ENCODE results near the gene KCNH1. TPM values are rescaled to one million over a fixed set of nuclear protein-coding genes. Genes with fewer than 3 reads are reported as not detected.

The KCNH1 gene
- total and polyA plus RNA-seq, 7 donors: 0.10 to 0.22 (median 0.17) TPM

DNA sequence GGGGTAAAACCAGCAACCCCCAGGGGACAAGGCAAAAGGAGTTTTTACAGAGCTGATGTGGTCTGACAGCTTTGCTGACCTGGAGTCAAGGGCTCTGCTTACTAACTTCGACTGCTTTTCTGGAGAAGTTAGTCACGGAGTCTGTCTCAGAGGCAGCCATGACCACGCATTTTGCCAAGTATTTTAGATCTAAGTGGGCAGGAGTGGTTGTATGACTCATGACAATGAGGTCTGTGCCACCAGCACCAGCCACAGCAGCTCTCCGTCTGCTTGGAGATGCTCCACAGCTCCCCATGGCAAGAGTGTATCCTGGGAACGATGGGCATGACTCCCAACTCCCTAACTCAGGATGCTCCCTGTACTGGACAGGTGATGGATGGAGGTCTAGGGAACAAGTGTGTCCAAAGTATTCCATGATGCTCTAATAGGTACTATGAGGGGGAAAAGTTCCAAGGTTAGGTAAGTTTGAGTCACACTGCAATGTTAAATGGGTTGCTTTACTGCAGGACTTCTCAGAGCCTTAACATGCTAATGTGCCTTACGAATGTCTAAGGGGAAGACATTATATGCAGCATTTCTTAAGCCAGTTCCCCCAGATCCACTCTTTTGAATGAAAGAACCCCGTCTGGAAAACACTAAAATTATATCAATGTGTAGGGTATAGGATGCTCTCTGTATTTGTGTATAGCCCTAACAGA lies 446.2 kb downstream of the KCNH1 start:
- ATAC-seq (no peak), DNase-seq (no peak)
- no peaks in the 10 kb centered on the region for H3K27me3 ChIP-seq (ENCODE audit: insufficient read depth in 3 of 3, low read length in 2 of 3)
- TF ChIP-seq, protein P1, sequence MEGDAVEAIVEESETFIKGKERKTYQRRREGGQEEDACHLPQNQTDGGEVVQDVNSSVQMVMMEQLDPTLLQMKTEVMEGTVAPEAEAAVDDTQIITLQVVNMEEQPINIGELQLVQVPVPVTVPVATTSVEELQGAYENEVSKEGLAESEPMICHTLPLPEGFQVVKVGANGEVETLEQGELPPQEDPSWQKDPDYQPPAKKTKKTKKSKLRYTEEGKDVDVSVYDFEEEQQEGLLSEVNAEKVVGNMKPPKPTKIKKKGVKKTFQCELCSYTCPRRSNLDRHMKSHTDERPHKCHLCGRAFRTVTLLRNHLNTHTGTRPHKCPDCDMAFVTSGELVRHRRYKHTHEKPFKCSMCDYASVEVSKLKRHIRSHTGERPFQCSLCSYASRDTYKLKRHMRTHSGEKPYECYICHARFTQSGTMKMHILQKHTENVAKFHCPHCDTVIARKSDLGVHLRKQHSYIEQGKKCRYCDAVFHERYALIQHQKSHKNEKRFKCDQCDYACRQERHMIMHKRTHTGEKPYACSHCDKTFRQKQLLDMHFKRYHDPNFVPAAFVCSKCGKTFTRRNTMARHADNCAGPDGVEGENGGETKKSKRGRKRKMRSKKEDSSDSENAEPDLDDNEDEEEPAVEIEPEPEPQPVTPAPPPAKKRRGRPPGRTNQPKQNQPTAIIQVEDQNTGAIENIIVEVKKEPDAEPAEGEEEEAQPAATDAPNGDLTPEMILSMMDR (IDR thresholded peaks at IDR 0.05): no peak
- intact Hi-C loops (cut with DNase I): no loop called here
- no peaks in the 10 kb centered on the region for H3K36me3 ChIP-seq (ENCODE audit: insufficient read depth in 1 of 2, low read depth in 1 of 2)
- WGBS, 3 donors: 47 to 62% (median 52%) methylated on average over 7 of the region's 7 CpGs
- H3K9me3 ChIP-seq: no peaks in the 10 kb centered on the region
- H3K4me3 ChIP-seq: no peak overlapping the region
- no peak overlapping the region for H3K27ac ChIP-seq
- H3K4me1 ChIP-seq: no peaks in the 10 kb centered on the region

DNA sequence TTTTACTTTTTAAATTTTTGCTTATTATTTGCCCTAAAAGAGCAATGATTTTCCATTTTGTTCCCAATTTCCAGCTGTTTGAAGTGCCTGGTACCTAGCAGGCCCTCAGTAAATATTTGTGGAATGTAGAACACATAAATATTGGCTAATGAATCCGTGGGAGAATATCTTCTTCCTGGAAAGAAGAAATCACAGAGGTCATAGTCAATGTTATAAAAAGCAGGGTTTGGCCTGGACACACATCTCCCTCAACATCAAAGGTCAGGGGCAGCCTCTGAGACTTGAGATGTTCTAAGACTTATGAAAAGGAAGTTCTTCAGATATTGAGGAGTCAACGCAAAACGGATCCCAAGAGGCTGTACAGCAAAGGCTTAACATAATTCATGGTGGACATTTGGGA lies 447.1 kb downstream of the KCNH1 start:
- ATAC-seq: no peak
- no peaks in the 10 kb centered on the region for H3K27me3 ChIP-seq (ENCODE audit: insufficient read depth in 3 of 3, low read length in 2 of 3)
- H3K4me3 ChIP-seq: no peak overlapping the region
- H3K4me1 ChIP-seq: no peaks in the 10 kb centered on the region
- no peak overlapping the region for H3K27ac ChIP-seq
- TF ChIP-seq, protein P1 (IDR thresholded peaks at IDR 0.05): no peak
- WGBS, 3 donors: 40 to 42% (median 41%) methylated on average over 3 of the region's 3 CpGs
- no peak for DNase-seq
- intact Hi-C loops (cut with DNase I): no loop called here
- H3K9me3 ChIP-seq: no peaks in the 10 kb centered on the region
- no peaks in the 10 kb centered on the region for H3K36me3 ChIP-seq (ENCODE audit: insufficient read depth in 1 of 2, low read depth in 1 of 2)

DNA sequence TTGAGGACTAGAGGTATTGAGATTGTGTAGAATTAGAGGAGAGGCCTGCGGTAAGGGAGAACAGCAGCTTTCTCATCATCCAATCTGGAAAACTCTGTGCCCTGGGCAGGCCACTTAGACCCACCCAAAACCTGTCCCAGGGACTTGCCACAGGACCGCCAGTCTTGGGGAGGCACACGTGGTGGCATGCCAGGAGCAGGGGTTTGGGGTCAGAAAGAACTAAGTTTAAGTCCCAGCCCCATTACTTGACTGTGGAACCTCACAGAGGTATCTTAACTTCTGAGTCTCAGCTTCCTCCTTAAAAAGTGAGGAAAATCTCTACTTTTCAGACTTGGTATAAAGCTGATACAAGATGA lies 448.7 kb downstream of the KCNH1 start:
- Histone ChIP-seq H3K4me1 (no peaks in the 10 kb centered on the region), H3K27ac (no peak overlapping the region), H3K27me3 (ENCODE audit: insufficient read depth in 3 of 3, low read length in 2 of 3) (no peaks in the 10 kb centered on the region), H3K9me3 (no peaks in the 10 kb centered on the region), H3K36me3 (ENCODE audit: insufficient read depth in 1 of 2, low read depth in 1 of 2) (no peaks in the 10 kb centered on the region), H3K4me3 (no peak overlapping the region)
- DNase-seq (no peak), ATAC-seq (no peak)
- intact Hi-C loops (cut with DNase I): no loop called here
- TF ChIP-seq, protein P1 (IDR thresholded peaks at IDR 0.05): no peak
- WGBS, 3 donors: 90 to 96% (median 92%) methylated on average over 3 of the region's 3 CpGs

DNA sequence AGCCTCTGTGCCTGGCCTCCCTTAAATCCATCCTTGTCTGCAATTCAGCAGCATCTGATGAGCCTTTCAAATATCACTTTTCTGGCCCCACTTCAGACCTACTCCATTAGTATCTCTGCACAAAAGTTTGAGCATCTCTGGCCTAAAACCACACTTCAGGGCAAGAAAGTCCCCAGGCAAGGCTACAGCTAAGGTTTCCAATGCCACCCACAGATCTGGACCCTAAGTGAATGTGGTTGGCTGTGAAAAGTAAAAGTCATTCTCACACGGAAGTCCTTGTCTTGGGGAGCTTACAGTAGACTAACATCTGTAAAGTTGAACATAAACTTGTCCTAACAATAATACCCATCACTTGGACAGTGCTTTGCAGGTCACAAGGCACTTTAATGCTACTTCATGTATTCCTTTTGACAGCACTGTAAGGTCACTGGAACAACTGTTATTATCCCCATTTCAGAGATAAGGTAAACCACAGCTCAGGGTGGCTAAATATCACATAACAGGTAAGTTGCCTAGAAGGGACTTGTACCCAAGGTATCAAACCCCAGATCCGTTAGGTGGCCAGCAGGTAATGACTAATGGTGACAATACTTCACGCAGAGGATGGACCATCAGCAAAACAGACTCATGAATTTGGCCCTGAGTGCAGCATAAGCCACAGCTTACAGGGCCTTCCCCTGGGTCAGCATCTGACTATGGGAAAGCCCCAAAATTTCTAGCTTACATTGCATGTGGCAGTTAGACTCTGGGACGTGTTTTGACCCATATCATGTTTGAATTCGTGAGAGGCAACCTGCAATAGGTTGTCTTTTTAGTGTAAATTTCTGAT lies 449.3 kb downstream of the KCNH1 start:
- ATAC-seq: no peak
- TF ChIP-seq, protein P1 (IDR thresholded peaks at IDR 0.05): no peak
- WGBS, 3 donors: 60 to 79% (median 62%) methylated on average over 5 of the region's 5 CpGs
- Histone ChIP-seq H3K9me3 (no peaks in the 10 kb centered on the region), H3K4me1 (no peaks in the 10 kb centered on the region), H3K27me3 (ENCODE audit: insufficient read depth in 3 of 3, low read length in 2 of 3) (no peaks in the 10 kb centered on the region), H3K36me3 (ENCODE audit: insufficient read depth in 1 of 2, low read depth in 1 of 2) (no peaks in the 10 kb centered on the region), H3K4me3 (no peak overlapping the region), H3K27ac (no peak overlapping the region)
- intact Hi-C loops (cut with DNase I): no loop called here
- DNase-seq: no peak

Data from psoas muscle (tissue), 8 donors.